CD4-positive, alpha-beta T cell treated with Interleukin-4 for 1 hour (primary cell): ENCODE results near the gene MYRF.

Source experiments
- DNase-seq, 2 donors: peaks; one replicate each; pipeline ENCODE4 v3.0.0-alpha.2; 2020 to 2022

Gene MYRF

GRCh38 chr11:61719978-61720377 is 32.5 kb upstream of the MYRF start:
- no peak for DNase-seq

- DNase-seq = no peak
Observed at GRCh38 chr11:61720597-61720996, 31.8 kb upstream of the MYRF start.

GRCh38 chr11:61724437-61724836 is 28.0 kb upstream of the MYRF start:
- no peak for DNase-seq

GRCh38 chr11:61725781-61726231 is 26.6 kb upstream of the MYRF start:
- DNase-seq = no peak

GRCh38 chr11:61726775-61727174 is 25.7 kb upstream of the MYRF start:
- DNase-seq = no peak

- no peak for DNase-seq
Observed at GRCh38 chr11:61727401-61727811, 25.0 kb upstream of the MYRF start.

- no peak for DNase-seq
Observed at GRCh38 chr11:61728066-61728939, 24.1 kb upstream of the MYRF start.

- no peak for DNase-seq
Observed at GRCh38 chr11:61728940-61729219, 23.6 kb upstream of the MYRF start.

GRCh38 chr11:61730240-61730994 is 22.0 kb upstream of the MYRF start:
- no peak for DNase-seq

GRCh38 chr11:61731211-61731951 is 21.1 kb upstream of the MYRF start:
- DNase-seq = no peak

GRCh38 chr11:61731952-61732675 is 20.3 kb upstream of the MYRF start:
- DNase-seq = no peak

GRCh38 chr11:61732705-61733104 is 19.7 kb upstream of the MYRF start:
- no peak for DNase-seq

- peak; percentile 86 to 87 for DNase-seq
Observed at GRCh38 chr11:61733120-61733978, 19.1 kb upstream of the MYRF start.

- no peak for DNase-seq
Observed at GRCh38 chr11:61734767-61735166, 17.7 kb upstream of the MYRF start.

GRCh38 chr11:61735391-61735790 is 17.0 kb upstream of the MYRF start:
- no peak for DNase-seq

GRCh38 chr11:61736310-61736709 is 16.1 kb upstream of the MYRF start:
- no peak for DNase-seq

GRCh38 chr11:61737131-61737530 is 15.3 kb upstream of the MYRF start:
- DNase-seq = no peak

GRCh38 chr11:61737636-61738386 is 14.6 kb upstream of the MYRF start:
- no peak for DNase-seq

- no peak for DNase-seq
Observed at GRCh38 chr11:61738776-61739175, 13.7 kb upstream of the MYRF start.

GRCh38 chr11:61739413-61739812 is 13.0 kb upstream of the MYRF start:
- DNase-seq = no peak

GRCh38 chr11:61739966-61740365 is 12.5 kb upstream of the MYRF start:
- no peak for DNase-seq
